Endothelial cell of umbilical vein (primary cell): ENCODE data around the gene S1PR5. TPM values are rescaled to one million over a fixed set of nuclear protein-coding genes. Genes with fewer than 3 reads are reported as not detected.

Experiments
- BruUV-seq: library from RNA; stranded (reverse); fragments of 400-500 nt; replicated peaks from 2 replicates; lab custom pipeline; 2021; lab: Mats Ljungman, UMichigan
- CTCF ChIA-PET: fragments of 300-600, 350-600 bp; sonication (Branson Sonifier 250); formaldehyde crosslinking; loops from one replicate; lab custom pipeline; 2021; ENCODE audit warnings: antibody characterized with exemption, inconsistent platforms; lab: Charles Lee
- POLR2A ChIA-PET: fragments of 300-600, 350-600 bp; sonication (Branson Sonifier 250); formaldehyde crosslinking; loops from one replicate; lab custom pipeline; 2021; ENCODE audit warnings: antibody characterized with exemption, inconsistent platforms; lab: Charles Lee
- DNase-seq: peaks from one replicate; pipeline ENCODE4 v3.0.0-alpha.2; 2011; ENCODE audit warnings: low read depth, low spot score
- FAIRE-seq: peaks from 2 replicates; lab custom pipeline; 2011; peaks lifted over from hg19 to GRCh38; lab: Jason Lieb, UNC
- H2AFZ ChIP-seq: 2 replicates; pipeline ENCODE4 v1.6.0; 2012; ENCODE audit warnings: low read depth, low read length, control low read depth, inconsistent platforms
- H3K27ac ChIP-seq: 2 replicates; pipeline ENCODE4 v1.5.1; 2011; ENCODE audit warnings: low read depth, mild to moderate bottlenecking, control low read depth, low read length, moderate library complexity; ENCODE audit not compliant: insufficient read depth
- H3K27me3 ChIP-seq, 2 experiments: 2 replicates each; pipeline versions ENCODE4 v1.6.0 to v1.6.1; 2011; ENCODE audit warnings: low read length in 2 of 2, mixed read lengths in 1 of 2; ENCODE audit not compliant: control insufficient read depth in 2 of 2, insufficient read depth in 2 of 2
- H3K36me3 ChIP-seq, 2 experiments: 2 replicates in 1 of 2; 3 replicates in 1 of 2; pipeline ENCODE4 v1.5.1; 2011; ENCODE audit warnings: low read length in 2 of 2, mild to moderate bottlenecking in 1 of 2, moderate library complexity in 1 of 2; ENCODE audit not compliant: control insufficient read depth in 2 of 2, insufficient read depth in 2 of 2; ENCODE audit errors: extremely low read depth in 1 of 2
- H3K4me1 ChIP-seq: 3 replicates; pipeline ENCODE4 v1.5.1; 2011; ENCODE audit warnings: mild to moderate bottlenecking, low read length; ENCODE audit not compliant: control insufficient read depth, insufficient read depth; ENCODE audit errors: extremely low read depth
- H3K4me2 ChIP-seq: 2 replicates; pipeline ENCODE4 v1.6.1; 2011; ENCODE audit warnings: low read length, control low read depth, mixed read lengths; ENCODE audit not compliant: insufficient read depth
- H3K4me3 ChIP-seq, 3 experiments: fragments of 200-600 bp in 1 of 3; sonication (generic), shearing (Covaris generic) in 1 of 3; replicated peaks in 1 of 3; 2 replicates each; pipeline ENCODE4 v1.5.1; 2011 to 2016; ENCODE audit warnings: control low read depth in 3 of 3, low read length in 3 of 3, mild to moderate bottlenecking in 2 of 3, inconsistent platforms in 1 of 3, low read depth in 1 of 3, moderate library complexity in 1 of 3; ENCODE audit not compliant: insufficient read depth in 1 of 3
- H3K79me2 ChIP-seq: 2 replicates; pipeline ENCODE4 v1.6.0; 2012; ENCODE audit warnings: low read length, inconsistent platforms; ENCODE audit not compliant: control insufficient read depth, insufficient read depth
- H3K9ac ChIP-seq: replicated peaks from 2 replicates; pipeline ENCODE3; 2011; ENCODE audit warnings: low read length, control low read depth; ENCODE audit not compliant: insufficient read depth; ENCODE audit errors: extremely low read depth
- H3K9me1 ChIP-seq: replicated peaks from 3 replicates; pipeline ENCODE4 v1.6.0; 2011; ENCODE audit warnings: mild to moderate bottlenecking, low read length; ENCODE audit not compliant: control insufficient read depth, insufficient read depth; ENCODE audit errors: extremely low read depth
- H3K9me3 ChIP-seq: replicated peaks from 2 replicates; pipeline ENCODE4 v1.5.1; 2012; ENCODE audit warnings: low read length, inconsistent platforms; ENCODE audit not compliant: control insufficient read depth, insufficient read depth
- H4K20me1 ChIP-seq: replicated peaks from 2 replicates; pipeline ENCODE3; 2011; ENCODE audit warnings: mild to moderate bottlenecking, low read length; ENCODE audit not compliant: control insufficient read depth, insufficient read depth; ENCODE audit errors: extremely low read depth
- CTCF ChIP-seq, 2 donors: IDR thresholded peaks; 1 replicate in 1 of 2; 2 replicates in 1 of 2; pipeline ENCODE4 v1.5.1; 2011; ENCODE audit warnings: low read length in 2 of 2, mild to moderate bottlenecking in 2 of 2, moderate library complexity in 2 of 2, control low read depth in 1 of 2, inconsistent platforms in 1 of 2, low read depth in 1 of 2; ENCODE audit not compliant: insufficient read depth in 1 of 2; ENCODE audit errors: extremely low read depth in 1 of 2
- GATA2 ChIP-seq: IDR thresholded peaks from 2 replicates; pipeline ENCODE4 v1.7.0; 2011; ENCODE audit warnings: low read depth, mild to moderate bottlenecking, moderate library complexity, mixed read lengths, low read length; ENCODE audit not compliant: insufficient read length, insufficient read depth
- JUN ChIP-seq: IDR thresholded peaks from 2 replicates; pipeline ENCODE4 v1.6.1; 2011; ENCODE audit warnings: borderline replicate concordance, low read depth; ENCODE audit not compliant: insufficient read length, insufficient read depth
- MAX ChIP-seq: IDR thresholded peaks from 2 replicates; pipeline ENCODE4 v1.6.1; 2011; ENCODE audit not compliant: insufficient read depth, insufficient read length
- POLR2AphosphoS5 ChIP-seq: IDR thresholded peaks from 2 replicates; pipeline ENCODE4 v1.6.1; 2012; ENCODE audit warnings: low read depth, mild to moderate bottlenecking, control low read depth, low read length, moderate library complexity; ENCODE audit not compliant: insufficient read depth
- dilution Hi-C: fragments of 300-500 bp; cut with MboI; formaldehyde crosslinking; loops from one replicate; pipeline ENCODE4 v1.15.0; 2019; ENCODE audit warnings: low sequenced_read_pairs; ENCODE audit not compliant: extremely low pct_ligation_motif_present
- intact Hi-C: fragments of 100-400 bp; cut with micrococcal nuclease; formaldehyde crosslinking; loops from one replicate; pipeline ENCODE4 v1.10.0; 2022
- polyA plus RNA-seq, 4 experiments: library from polyadenylated mRNA; depleted of rRNA in 3 of 4; stranded (reverse) in 3 of 4; unstranded in 1 of 4; fragments of >200 nt; gene quantifications; 2 replicates each; pipeline versions ENCODE4 v1.2.1 to v1.2.3, GENCODE V29; 2011 to 2012; ENCODE audit warnings: missing spikeins in 1 of 4
- total RNA-seq: library from RNA; stranded (reverse); gene quantifications from 2 replicates; pipeline ENCODE4 v1.2.3, GENCODE V29; 2021

The S1PR5 gene
- total and polyA plus RNA-seq, 2 donors (not counting 3 experiments of a cell fraction or from before 2014, with no cell fraction given): not detected

GRCh38 chr19:10521461-10522171, 4.4 kb upstream of the S1PR5 start:
- Histone ChIP-seq H3K27ac (no peak overlapping the region), H3K9me3 (no peaks in the 10 kb centered on the region), H3K9me1 (no peaks in the 10 kb centered on the region), H2AFZ (no peak overlapping the region), H3K4me1 (peaks cover 2% of the 10 kb centered on the region), H3K4me2 (no peak overlapping the region), H3K9ac (no peak overlapping the region), H4K20me1 (no peaks in the 10 kb centered on the region), H3K36me3 (no peaks in the 10 kb centered on the region), H3K79me2 (no peaks in the 10 kb centered on the region), H3K4me3 (no peak overlapping the region), H3K27me3 (peaks cover 24 to 33% of the 10 kb centered on the region in 2 experiments)
- TF ChIP-seq MAX (no peak), GATA2 (no peak), JUN (no peak), CTCF (IDR thresholded peaks at IDR 0.05; ENCODE audit: extremely low read depth in 1 of 2, insufficient read depth in 1 of 2, low read depth in 1 of 2, low read length in 2 of 2) (no peak), POLR2AphosphoS5 (no peak)
- BruUV-seq: no TSS peak
- POLR2A ChIA-PET: no interaction called here
- FAIRE-seq: no peak
- CTCF ChIA-PET: interaction anchor here (1.0 to 2.8 kb wide), 6 partner anchors 14 to 178 kb away, joined by 3 to 13 read pairs (median 6); no protein-coding TSS in a partner anchor
- intact Hi-C loops (no loop called here), dilution Hi-C loops (no loop called here)
- DNase-seq: no peak
